OCI-LY3 (cell line): ENCODE data around the gene PPP1R3D.

Source experiments
- CTCF ChIP-seq: fragments of 200-600, 300-600 bp; sonication (generic); IDR thresholded peaks from 2 replicates; pipeline ENCODE4 v1.5.1; 2014; ENCODE audit warnings: antibody characterized with exemption, low read length, low read depth
- EZH2phosphoT487 ChIP-seq: fragments of 200-600 bp; shearing (Covaris generic); IDR thresholded peaks from 2 replicates; pipeline ENCODE4 v1.6.1; 2018; ENCODE audit warnings: antibody characterized with exemption, mixed run types, low read depth

- TF ChIP-seq CTCF (no peak), EZH2phosphoT487 (no peak)
These were observed 1.4 kb downstream of the PPP1R3D start for GRCh38 chr20:59938696-59939051.
